Osteoblast (primary cell): Measurements from ENCODE around the gene ZNF441. TPM values are rescaled to one million over a fixed set of nuclear protein-coding genes. Genes with fewer than 3 reads are reported as not detected.

Source experiments
- DNase-seq: peaks from one replicate; pipeline ENCODE4 v3.0.0; 2011; ENCODE audit warnings: low spot score, mixed read lengths; ENCODE audit not compliant: insufficient read length; ENCODE audit errors: missing footprints
- H2AFZ ChIP-seq: 2 replicates; pipeline ENCODE4 v1.6.0; 2011; ENCODE audit warnings: mild to moderate bottlenecking, low read length
- H3K27ac ChIP-seq: 2 replicates; pipeline ENCODE4 v1.5.1; 2011; ENCODE audit warnings: mild to moderate bottlenecking, low read depth, low read length, moderate library complexity
- H3K27me3 ChIP-seq: 2 replicates; pipeline ENCODE4 v1.6.0; 2012; ENCODE audit warnings: mild to moderate bottlenecking, control low read depth, inconsistent platforms, low read length, moderate library complexity; ENCODE audit not compliant: insufficient read depth
- H3K36me3 ChIP-seq: 2 replicates; pipeline ENCODE4 v1.5.1; 2011; ENCODE audit warnings: mild to moderate bottlenecking, low read length, control low read depth, moderate library complexity; ENCODE audit not compliant: insufficient read depth
- H3K4me1 ChIP-seq: 2 replicates; pipeline ENCODE4 v1.5.1; 2011; ENCODE audit warnings: mild to moderate bottlenecking, low read length, control low read depth, moderate library complexity; ENCODE audit not compliant: insufficient read depth
- H3K4me2 ChIP-seq: 2 replicates; pipeline ENCODE4 v1.6.0; 2011; ENCODE audit warnings: mild to moderate bottlenecking, low read length; ENCODE audit not compliant: insufficient read depth
- H3K4me3 ChIP-seq: fragments of 200-600 bp; sonication (generic); 3 replicates; pipeline ENCODE4 v1.5.1; 2012; ENCODE audit warnings: mild to moderate bottlenecking, low read length, inconsistent platforms; ENCODE audit not compliant: insufficient read depth
- H3K79me2 ChIP-seq: 2 replicates; pipeline ENCODE4 v1.6.0; 2012; ENCODE audit warnings: mild to moderate bottlenecking, low read length, control low read depth, inconsistent platforms; ENCODE audit not compliant: insufficient read depth
- H3K9me3 ChIP-seq: 2 replicates; pipeline ENCODE4 v1.5.1; 2011; ENCODE audit warnings: low read depth, low read length, control low read depth
- H4K20me1 ChIP-seq: 2 replicates; pipeline ENCODE4 v1.6.0; 2012; ENCODE audit warnings: mild to moderate bottlenecking, low read length, control low read depth; ENCODE audit not compliant: insufficient read depth
- CTCF ChIP-seq: IDR thresholded peaks from 2 replicates; pipeline ENCODE4 v1.5.1; 2011; ENCODE audit warnings: mild to moderate bottlenecking, low read depth, low read length, moderate library complexity; ENCODE audit errors: extremely low read depth
- total RNA-seq: library from RNA; depleted of rRNA; stranded (reverse); fragments of >200 nt; gene quantifications from 2 replicates; pipeline ENCODE4 v1.2.3, GENCODE V29; 2012

ZNF441 gene
- total RNA-seq, 1 donor = 11.6 TPM

DNA sequence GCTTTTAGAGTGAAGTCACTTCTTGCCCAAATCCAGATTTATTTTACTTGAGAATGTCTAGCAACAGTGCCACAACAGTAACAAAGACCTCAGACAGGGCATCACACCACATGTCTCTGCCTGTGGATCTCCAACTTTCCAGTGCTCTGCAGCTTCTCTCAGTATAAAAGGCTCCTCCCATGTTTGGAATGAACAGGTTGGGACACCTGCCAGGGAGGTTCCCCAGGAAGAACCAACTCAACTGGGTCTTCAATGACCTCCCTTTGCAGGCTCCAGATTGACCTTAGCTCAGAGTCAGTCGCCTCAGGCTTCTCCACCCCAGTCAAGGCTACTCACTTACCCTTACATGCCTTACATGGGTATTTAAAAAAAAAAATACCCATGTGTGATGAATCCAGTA, 31.4 kb upstream of the ZNF441 start:
- no peak overlapping the region for H3K27ac ChIP-seq
- H3K4me3 ChIP-seq = no peak overlapping the region
- no peaks in the 10 kb centered on the region for H3K9me3 ChIP-seq
- H3K27me3 ChIP-seq = no peaks in the 10 kb centered on the region
- peaks cover 13% of the 10 kb centered on the region for H3K4me1 ChIP-seq
- peaks cover 43% of the 10 kb centered on the region for H3K79me2 ChIP-seq
- no peak overlapping the region for H3K4me2 ChIP-seq
- no peak overlapping the region for H2AFZ ChIP-seq
- peaks cover 2% of the 10 kb centered on the region for H4K20me1 ChIP-seq
- no peak for TF ChIP-seq CTCF
- no peak for DNase-seq
- H3K36me3 ChIP-seq = no peaks in the 10 kb centered on the region

- H3K4me2 ChIP-seq = peak overlapping the region; percentile 46
- peaks cover 35% of the 10 kb centered on the region for H3K79me2 ChIP-seq
- peak; percentile 88 for DNase-seq
- H3K36me3 ChIP-seq = no peaks in the 10 kb centered on the region
- peak overlapping the region; percentile 4 for H3K4me3 ChIP-seq
- H3K4me1 ChIP-seq = peaks cover 13% of the 10 kb centered on the region
- no peak for TF ChIP-seq CTCF
- no peaks in the 10 kb centered on the region for H3K27me3 ChIP-seq
- H2AFZ ChIP-seq = no peak overlapping the region
- H3K9me3 ChIP-seq = no peaks in the 10 kb centered on the region
- peaks cover 2% of the 10 kb centered on the region for H4K20me1 ChIP-seq
- no peak overlapping the region for H3K27ac ChIP-seq
These were observed 30.1 kb upstream of the ZNF441 start for GRCh38 chr19:11736696-11737095.

DNA sequence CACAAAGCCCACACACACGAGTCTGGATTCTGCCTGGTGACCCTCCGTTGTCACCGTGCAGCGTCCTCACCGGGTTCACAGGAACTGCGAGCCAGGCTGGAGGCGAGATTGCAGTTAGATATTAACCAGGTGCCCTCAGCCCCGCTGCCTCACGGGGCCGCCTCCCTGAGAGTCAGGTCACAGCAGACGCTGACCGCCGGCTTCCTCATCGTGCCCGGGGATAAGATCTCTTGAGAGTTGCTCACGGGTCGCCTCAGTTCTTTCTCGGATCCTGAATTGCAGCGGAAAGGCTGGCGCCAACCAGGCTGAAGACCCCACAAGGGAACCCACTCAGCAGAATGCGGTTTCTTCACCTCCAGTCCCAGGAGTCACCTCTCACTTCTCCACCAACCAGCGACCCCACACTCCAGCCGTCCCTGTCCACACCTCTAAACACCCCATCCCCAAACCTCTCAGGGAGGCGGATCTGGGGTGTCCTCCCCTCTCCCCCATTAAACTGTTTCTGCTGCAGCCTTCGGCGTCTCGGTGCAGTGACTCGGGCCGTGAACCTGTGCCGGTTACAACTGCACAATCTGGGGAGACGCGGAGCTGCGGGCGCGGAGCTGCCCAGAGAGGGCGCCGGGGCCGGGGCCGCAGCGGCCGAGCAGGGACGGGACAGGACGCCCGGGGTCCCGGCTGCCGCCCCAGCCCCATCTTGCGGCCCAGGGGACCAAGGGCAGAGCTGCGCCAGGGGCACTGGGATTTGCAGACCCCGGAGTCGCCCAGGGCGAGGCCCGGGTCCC, 28.6 kb upstream of the ZNF441 start:
- no peak for DNase-seq
- Histone ChIP-seq H3K4me2 (peak overlapping the region; percentile 93), H3K27ac (peak overlapping the region; percentile 37), H3K4me3 (peak overlapping the region; percentile 84), H2AFZ (peak overlapping the region; percentile 94), H3K79me2 (peaks cover 31% of the 10 kb centered on the region), H4K20me1 (peaks cover 2% of the 10 kb centered on the region), H3K4me1 (peaks cover 13% of the 10 kb centered on the region), H3K36me3 (no peaks in the 10 kb centered on the region), H3K27me3 (no peaks in the 10 kb centered on the region), H3K9me3 (no peaks in the 10 kb centered on the region)
- TF ChIP-seq CTCF = peak; percentile 4

DNA sequence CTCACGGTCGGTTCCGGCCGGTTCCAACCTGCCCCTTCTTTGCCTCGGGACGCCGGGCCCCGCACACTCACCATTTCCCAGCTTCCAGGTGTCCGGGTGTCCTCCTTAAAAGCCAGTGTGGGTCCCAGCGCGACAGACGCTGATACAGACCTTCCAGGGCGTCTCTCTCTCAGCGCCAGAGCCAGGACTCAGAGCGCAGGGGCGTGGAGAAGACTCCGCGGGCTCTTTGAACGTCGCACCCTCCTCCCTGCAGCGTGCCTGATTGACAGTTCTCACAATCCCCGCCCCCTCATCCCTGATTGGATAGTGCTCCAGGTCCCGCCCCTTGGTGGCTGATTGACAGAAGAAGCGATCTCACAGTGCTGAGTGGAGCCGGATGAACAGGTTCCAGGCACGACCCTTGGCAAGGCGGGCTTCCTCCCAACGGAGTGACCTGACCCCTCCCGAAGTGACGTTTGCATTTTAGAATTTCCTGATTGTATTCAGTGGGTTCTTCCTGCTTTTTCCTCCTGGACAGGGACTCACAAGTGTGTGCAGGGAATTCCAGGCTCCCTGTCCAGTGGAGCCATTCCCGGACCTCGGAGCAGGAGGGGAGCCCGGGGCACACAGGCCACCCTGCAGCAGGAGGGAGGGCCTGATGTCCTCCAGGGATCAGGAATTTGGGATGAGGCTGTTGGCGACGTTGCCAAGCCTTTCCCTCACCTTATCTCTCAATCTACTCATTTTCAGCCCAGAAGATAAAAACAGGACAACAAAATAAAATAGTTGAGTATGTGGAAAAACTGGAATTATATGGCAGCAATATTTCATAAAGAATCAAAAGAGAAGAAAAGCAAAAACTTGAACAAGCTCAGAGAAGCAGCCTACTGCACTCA, 27.8 kb upstream of the ZNF441 start, which contains the start of gene ZNF823:
Gene ZNF823, minus strand, starts transcription at position 201 of the 875 bp plus-strand sequence. Its CDS starts 127 bp downstream, at position 74.
- peaks cover 23% of the 10 kb centered on the region for H3K79me2 ChIP-seq
- peak within 1 kb of the TSS; percentile 46 for H3K27ac ChIP-seq
- H3K4me3 ChIP-seq = peak within 1 kb of the TSS; percentile 84
- peaks cover 13% of the 10 kb centered on the region for H3K4me1 ChIP-seq
- peak; percentile 97 for DNase-seq
- no peaks in the 10 kb centered on the region for H3K36me3 ChIP-seq
- H3K4me2 ChIP-seq = peak within 1 kb of the TSS; percentile 93
- H4K20me1 ChIP-seq = peaks cover 2% of the 10 kb centered on the region
- no peaks in the 10 kb centered on the region for H3K9me3 ChIP-seq
- H2AFZ ChIP-seq = peak within 1 kb of the TSS; percentile 94
- peak; percentile 3 for TF ChIP-seq CTCF
- H3K27me3 ChIP-seq = no peaks in the 10 kb centered on the region
